IMR-90 (cell line): ENCODE measurements around the gene ZNF618. TPM values are rescaled to one million over a fixed set of nuclear protein-coding genes. Genes with fewer than 3 reads are reported as not detected.

Experiments used
- ATAC-seq: fragments of 200-7000 bp; cut with Tn5 transposase; 2 replicates; pipeline ENCODE4 v1.9.1; 2020; ENCODE audit warnings: low read depth, mild to moderate bottlenecking, moderate library complexity
- BruUV-seq: library from RNA; stranded (reverse); fragments of 400-500 nt; replicated peaks from 2 replicates; lab custom pipeline; 2021; lab: Mats Ljungman, UMichigan
- CTCF ChIA-PET: fragments of 300-600 bp; formaldehyde crosslinking; extraction: SDS; loops from one replicate; lab custom pipeline; 2021; ENCODE audit warnings: antibody characterized with exemption; lab: Yijun Ruan, JAX
- POLR2A ChIA-PET: fragments of 300-600 bp; sonication (Branson Sonifier 250); formaldehyde crosslinking; loops from one replicate; lab custom pipeline; 2022; ENCODE audit warnings: antibody characterized with exemption; ENCODE audit not compliant: unreplicated experiment; lab: Charles Lee
- DNase-seq: peaks from one replicate; pipeline ENCODE4 v3.0.0; 2013
- H2AFZ ChIP-seq: replicated peaks from 2 replicates; pipeline ENCODE3; 2013; ENCODE audit warnings: low read length, mild to moderate bottlenecking; ENCODE audit not compliant: poor library complexity
- H2AK5ac ChIP-seq: 2 replicates; pipeline ENCODE4 v1.6.1; 2013; ENCODE audit warnings: low read depth, low read length, inconsistent platforms
- H2AK9ac ChIP-seq: replicated peaks from 2 replicates; pipeline ENCODE3; 2013; ENCODE audit warnings: mild to moderate bottlenecking, low read depth, low read length, moderate library complexity; ENCODE audit not compliant: poor library complexity
- H2BK120ac ChIP-seq: 2 replicates; pipeline ENCODE4 v1.6.1; 2013; ENCODE audit warnings: low read depth, low read length, inconsistent platforms
- H2BK15ac ChIP-seq: 3 replicates; pipeline ENCODE4 v1.6.1; 2013; ENCODE audit warnings: low read depth, low read length, inconsistent platforms
- H2BK20ac ChIP-seq: 2 replicates; pipeline ENCODE4 v1.6.1; 2013; ENCODE audit warnings: low read depth, mild to moderate bottlenecking, inconsistent platforms, low read length, moderate library complexity
- H2BK5ac ChIP-seq: 2 replicates; pipeline ENCODE4 v1.6.1; 2013; ENCODE audit warnings: mild to moderate bottlenecking, low read depth, low read length, inconsistent platforms; ENCODE audit not compliant: poor library complexity, severe bottlenecking
- H3K14ac ChIP-seq: replicated peaks from 2 replicates; pipeline ENCODE4 v1.6.1; 2013; ENCODE audit warnings: low read depth, low read length, inconsistent platforms
- H3K18ac ChIP-seq: 2 replicates; pipeline ENCODE4 v1.6.1; 2013; ENCODE audit warnings: low read depth, low read length, control low read depth
- H3K23ac ChIP-seq: 2 replicates; pipeline ENCODE4 v1.6.1; 2013; ENCODE audit warnings: low read depth, low read length, inconsistent platforms
- H3K27ac ChIP-seq: 2 replicates; pipeline ENCODE4 v1.5.1; 2013; ENCODE audit warnings: mild to moderate bottlenecking, control low read depth, low read length; ENCODE audit not compliant: insufficient read depth
- H3K27me3 ChIP-seq: 2 replicates; pipeline ENCODE4 v1.6.1; 2013; ENCODE audit warnings: low read length; ENCODE audit not compliant: control insufficient read depth, insufficient read depth
- H3K36me3 ChIP-seq: 2 replicates; pipeline ENCODE4 v1.6.1; 2013; ENCODE audit warnings: low read length, mixed read lengths; ENCODE audit not compliant: control insufficient read depth, insufficient read depth
- H3K4ac ChIP-seq: 2 replicates; pipeline ENCODE4 v1.6.1; 2013; ENCODE audit warnings: low read depth, low read length, inconsistent platforms
- H3K4me1 ChIP-seq: 2 replicates; pipeline ENCODE4 v1.6.1; 2013; ENCODE audit warnings: low read length, mixed read lengths; ENCODE audit not compliant: control insufficient read depth, insufficient read depth
- H3K4me2 ChIP-seq: 2 replicates; pipeline ENCODE4 v1.6.1; 2013; ENCODE audit warnings: low read depth, mild to moderate bottlenecking, control low read depth, low read length, moderate library complexity
- H3K4me3 ChIP-seq: 2 replicates; pipeline ENCODE4 v1.5.1; 2013; ENCODE audit warnings: low read depth, mild to moderate bottlenecking, control low read depth, low read length, moderate library complexity; ENCODE audit not compliant: insufficient read depth
- H3K56ac ChIP-seq: 2 replicates; pipeline ENCODE4 v1.6.1; 2013; ENCODE audit warnings: low read length, inconsistent platforms; ENCODE audit not compliant: insufficient read depth; ENCODE audit errors: extremely low read depth
- H3K79me1 ChIP-seq, 2 experiments: 2 replicates each; pipeline ENCODE4 v1.6.1; 2013; ENCODE audit warnings: low read length in 2 of 2, inconsistent platforms in 1 of 2, low read depth in 1 of 2
- H3K9ac ChIP-seq: 2 replicates; pipeline ENCODE4 v1.6.1; 2013; ENCODE audit warnings: low read depth, low read length, control low read depth
- H3K9me1 ChIP-seq: 2 replicates; pipeline ENCODE4 v1.6.1; 2013; ENCODE audit warnings: low read length, inconsistent platforms; ENCODE audit not compliant: insufficient read depth
- H3K9me3 ChIP-seq: 2 replicates; pipeline ENCODE4 v1.6.1; 2013; ENCODE audit warnings: low read length; ENCODE audit not compliant: control insufficient read depth, insufficient read depth
- H4K20me1 ChIP-seq: 2 replicates; pipeline ENCODE4 v1.6.1; 2013; ENCODE audit warnings: low read length, inconsistent platforms; ENCODE audit not compliant: insufficient read depth
- H4K5ac ChIP-seq: 2 replicates; pipeline ENCODE4 v1.6.1; 2013; ENCODE audit warnings: mild to moderate bottlenecking, low read depth, low read length, control low read depth
- H4K8ac ChIP-seq, 2 experiments: 2 replicates each; pipeline ENCODE4 v1.6.1; 2013; ENCODE audit warnings: low read depth in 2 of 2, low read length in 2 of 2, control low read depth in 1 of 2, inconsistent platforms in 1 of 2
- H4K91ac ChIP-seq: 2 replicates; pipeline ENCODE4 v1.6.1; 2013; ENCODE audit warnings: low read depth, low read length, inconsistent platforms; ENCODE audit not compliant: insufficient read depth
- BHLHE40 ChIP-seq: fragments of 150-350 bp; IDR thresholded peaks from 2 replicates; pipeline ENCODE4 v1.6.1; 2016; ENCODE audit warnings: mild to moderate bottlenecking, low read depth, low read length
- CEBPB ChIP-seq: IDR thresholded peaks from 2 replicates; pipeline ENCODE4 v1.6.1; 2012; ENCODE audit warnings: low read depth, low read length, improper control_type of control experiment
- CHD1 ChIP-seq: IDR thresholded peaks from 2 replicates; pipeline ENCODE4 v1.6.1; 2012; ENCODE audit warnings: low read depth, low read length, improper control_type of control experiment
- CTCF ChIP-seq: conservative IDR thresholded peaks from 2 replicates; pipeline ENCODE4 v1.5.1; 2012; ENCODE audit warnings: mild to moderate bottlenecking, low read depth, low read length, improper control_type of control experiment
- ELK1 ChIP-seq: fragments of 150-350 bp; IDR thresholded peaks from 2 replicates; pipeline ENCODE4 v1.6.1; 2016; ENCODE audit warnings: low read depth, mild to moderate bottlenecking, low read length, moderate library complexity, borderline replicate concordance
- MAZ ChIP-seq: IDR thresholded peaks from 2 replicates; pipeline ENCODE4 v1.6.1; 2012; ENCODE audit warnings: low read depth, mild to moderate bottlenecking, low read length, improper control_type of control experiment, moderate library complexity, borderline replicate concordance
- MXI1 ChIP-seq: IDR thresholded peaks from 2 replicates; pipeline ENCODE4 v1.6.1; 2012; ENCODE audit warnings: low read depth, mild to moderate bottlenecking, low read length, moderate library complexity, borderline replicate concordance
- NFE2L2 ChIP-seq: fragments of 150-350 bp; IDR thresholded peaks from 2 replicates; pipeline ENCODE4 v1.6.1; 2016; ENCODE audit warnings: low read depth, mild to moderate bottlenecking, low read length
- POLR2A ChIP-seq: IDR thresholded peaks from 2 replicates; pipeline ENCODE4 v1.6.1; 2012; ENCODE audit warnings: mild to moderate bottlenecking, low read depth, low read length
- RAD21 ChIP-seq: IDR thresholded peaks from 2 replicates; pipeline ENCODE4 v1.6.1; 2012; ENCODE audit warnings: low read length, improper control_type of control experiment
- RCOR1 ChIP-seq: IDR thresholded peaks from 2 replicates; pipeline ENCODE4 v1.6.1; 2012; ENCODE audit warnings: mild to moderate bottlenecking, low read length, improper control_type of control experiment; ENCODE audit not compliant: insufficient replicate concordance
- RFX5 ChIP-seq: IDR thresholded peaks from 2 replicates; pipeline ENCODE4 v1.8.0; 2012; ENCODE audit warnings: low read depth, mild to moderate bottlenecking, low read length, moderate library complexity
- SMC3 ChIP-seq: fragments of 150-350 bp; IDR thresholded peaks from 2 replicates; pipeline ENCODE4 v1.6.1; 2016; ENCODE audit warnings: low read depth, mild to moderate bottlenecking, antibody characterized with exemption, low read length, moderate library complexity
- USF2 ChIP-seq: fragments of 150-350 bp; IDR thresholded peaks from 2 replicates; pipeline ENCODE4 v1.6.1; 2017; ENCODE audit warnings: mild to moderate bottlenecking, antibody characterized with exemption, low read length, low read depth
- WGBS, 2 experiments: methylation state at CpG; one replicate each; pipeline versions ENCODE4 v1.1.5 to v1.1.7; 2013; ENCODE audit warnings: missing lambda C conversion rate in 2 of 2; ENCODE audit not compliant: insufficient read length in 1 of 2; ENCODE audit errors: extremely low coverage in 2 of 2; 5-methylcytosine and 5-hydroxymethylcytosine counted together
- dilution Hi-C: fragments of 300-500 bp; cut with HindIII; formaldehyde crosslinking; loops from one replicate; pipeline ENCODE4 v1.14.3; 2018; ENCODE audit warnings: low sequenced_read_pairs; ENCODE audit not compliant: unreplicated experiment
- in situ Hi-C: fragments of 300-500 bp; cut with MboI; formaldehyde crosslinking; loops from 3 replicates; pipeline ENCODE4 v1.14.3; 2019; ENCODE audit warnings: low sequenced_read_pairs, inconsistent platforms, mixed read lengths
- intact Hi-C: fragments of 100-400 bp; cut with micrococcal nuclease; formaldehyde crosslinking; loops from 2 replicates; pipeline ENCODE4 v1.10.0; 2022
- polyA plus RNA-seq, 3 experiments: library from polyadenylated mRNA; depleted of rRNA; stranded (reverse); fragments of >200 nt; gene quantifications; 2 replicates each; pipeline ENCODE4 v1.2.3, GENCODE V29; 2012; ENCODE audit warnings: low replicate concordance in 1 of 3
- total RNA-seq: library from RNA; depleted of rRNA; stranded (reverse); fragments of >200 nt; gene quantifications from 2 replicates; pipeline ENCODE4 v1.2.3, GENCODE V29; 2012

Gene ZNF618
- total and polyA plus RNA-seq, 2 of the 4 experiments (the other 2 are of a cell fraction): 8.2 to 9.4 TPM

GRCh38 chr9:113997610-113998009 lies 121.5 kb downstream of the ZNF618 start:
- H3K4me1 ChIP-seq: peaks cover 3% of the 10 kb centered on the region; the same call in 1 of the 2 replicates
- H3K4ac ChIP-seq: no peak overlapping the region
- H2AK9ac ChIP-seq: no peak overlapping the region
- BruUV-seq: no TSS peak
- no peak overlapping the region for H3K56ac ChIP-seq
- dilution Hi-C loops: no loop called here
- no peak overlapping the region for H2AFZ ChIP-seq
- ChIA-PET CTCF (no interaction called here), POLR2A (interaction anchor here (0.6 kb wide), 1 partner anchor 322 kb away, joined by 3 read pairs; no protein-coding TSS in a partner anchor)
- no peak overlapping the region for H2BK15ac ChIP-seq
- no peak overlapping the region for H3K18ac ChIP-seq
- no peak overlapping the region for H3K4me3 ChIP-seq
- no peak overlapping the region for H4K91ac ChIP-seq
- H3K23ac ChIP-seq: no peak overlapping the region
- H3K9me1 ChIP-seq: peaks cover 13% of the 10 kb centered on the region
- H2AK5ac ChIP-seq: no peak overlapping the region
- H2BK20ac ChIP-seq: no peak overlapping the region
- H3K4me2 ChIP-seq: no peak overlapping the region
- peaks cover 31% of the 10 kb centered on the region; the same call in 1 of the 2 replicates for H3K36me3 ChIP-seq
- H4K5ac ChIP-seq: no peak overlapping the region
- H3K9ac ChIP-seq: no peak overlapping the region
- H3K9me3 ChIP-seq: no peaks in the 10 kb centered on the region
- H2BK5ac ChIP-seq: no peak overlapping the region
- DNase-seq (no peak), ATAC-seq (no peak)
- intact Hi-C loops: no loop called here
- WGBS, 2 experiments: 100% methylated on average over 4 of the region's 5 CpGs; no CpG with 5 or more reads in 1 of the 2 experiments
- no peak overlapping the region for H3K27ac ChIP-seq
- no peak overlapping the region for H3K14ac ChIP-seq
- no peak overlapping the region for H2BK120ac ChIP-seq
- no peaks in the 10 kb centered on the region for H3K27me3 ChIP-seq
- in situ Hi-C loops: no loop called here
- H4K20me1 ChIP-seq: peaks cover 10% of the 10 kb centered on the region; the same call in 1 of the 2 replicates
- H3K79me1 ChIP-seq: peaks cover 8 to 65% of the 10 kb centered on the region in 2 experiments
- TF ChIP-seq RFX5: no peak
- TF ChIP-seq NFE2L2: no peak
- no peak for TF ChIP-seq MXI1
- TF ChIP-seq CHD1: no peak
- TF ChIP-seq BHLHE40: no peak
- no peak for TF ChIP-seq CEBPB
- no peak for TF ChIP-seq CTCF
- TF ChIP-seq RAD21: no peak
- no peak for TF ChIP-seq USF2
- TF ChIP-seq SMC3: no peak
- no peak for TF ChIP-seq ELK1
- no peak for TF ChIP-seq MAZ
- no peak for TF ChIP-seq POLR2A
- no peak for TF ChIP-seq RCOR1
- H4K8ac ChIP-seq: no peak overlapping the region
